WTC11 (cell line): Measurements from ENCODE around the gene RAB3GAP1. TPM values are rescaled to one million over a fixed set of nuclear protein-coding genes. Genes with fewer than 3 reads are reported as not detected.

Source experiments
- ATAC-seq: fragments of 200-7000 bp; cut with Tn5 transposase; 2 replicates; pipeline ENCODE4 v1.10.0; 2021; ENCODE audit warnings: mild to moderate bottlenecking, moderate library complexity
- CTCF ChIA-PET: fragments of 300-600 bp; sonication (Branson Sonifier 250); formaldehyde crosslinking; loops from one replicate; lab custom pipeline; 2021; ENCODE audit warnings: antibody characterized with exemption; lab: Charles Lee
- POLR2A ChIA-PET: fragments of 350-600 bp; sonication (Branson Sonifier 250); formaldehyde crosslinking; loops from one replicate; lab custom pipeline; 2021; ENCODE audit warnings: antibody characterized with exemption; lab: Charles Lee
- DNase-seq: peaks from one replicate; pipeline ENCODE4 v3.0.0; 2021; ENCODE audit warnings: low spot score
- H3K27ac Mint-ChIP-seq: 2 replicates; pipeline ENCODE4 v1.8.0; 2021; ENCODE audit warnings: mixed read lengths
- H3K27me3 Mint-ChIP-seq: 2 replicates; pipeline ENCODE4 v1.8.0; 2021; ENCODE audit warnings: low read depth, mild to moderate bottlenecking, moderate library complexity, mixed read lengths
- H3K36me3 Mint-ChIP-seq: 2 replicates; pipeline ENCODE4 v1.8.0; 2021; ENCODE audit warnings: mixed read lengths
- H3K4me1 Mint-ChIP-seq: 2 replicates; pipeline ENCODE4 v1.8.0; 2022; ENCODE audit warnings: mixed read lengths
- H3K4me3 Mint-ChIP-seq: 2 replicates; pipeline ENCODE4 v1.8.0; 2021; ENCODE audit warnings: mild to moderate bottlenecking, moderate library complexity, mixed read lengths
- H3K9me3 Mint-ChIP-seq: 2 replicates; pipeline ENCODE4 v1.8.0; 2021; ENCODE audit warnings: mixed read lengths
- ARID4B ChIP-seq: sonication (generic); formaldehyde crosslinking; IDR thresholded peaks from 2 replicates; pipeline ENCODE4 v1.8.0; 2023; ENCODE audit warnings: missing genetic modification reagents, mild to moderate bottlenecking, borderline replicate concordance
- ATF3 ChIP-seq: sonication (generic); formaldehyde crosslinking; conservative IDR thresholded peaks from 2 replicates; pipeline ENCODE4 v1.8.1; 2022; ENCODE audit warnings: mild to moderate bottlenecking, missing genetic modification reagents
- CTCF ChIP-seq: fragments of 200-600 bp; IDR thresholded peaks from 2 replicates; pipeline ENCODE4 v1.8.0; 2022; ENCODE audit warnings: antibody characterized with exemption
- E2F4 ChIP-seq: sonication (generic); formaldehyde crosslinking; IDR thresholded peaks from 2 replicates; pipeline ENCODE4 v1.8.1; 2022; ENCODE audit warnings: low read depth, mild to moderate bottlenecking, moderate library complexity, missing genetic modification reagents, borderline replicate concordance
- GTF2I ChIP-seq: fragments of 250-450 bp; sonication (Bioruptor Pico); conservative IDR thresholded peaks from 2 replicates; pipeline ENCODE4 v1.4.0; 2021; ENCODE audit warnings: mild to moderate bottlenecking
- JUN ChIP-seq: sonication (generic); formaldehyde crosslinking; IDR thresholded peaks from 2 replicates; pipeline ENCODE4 v1.8.0; 2023; ENCODE audit warnings: mild to moderate bottlenecking, missing genetic modification reagents
- KAT7 ChIP-seq: sonication (generic); formaldehyde crosslinking; IDR thresholded peaks from 2 replicates; pipeline ENCODE4 v1.8.1; 2023; ENCODE audit warnings: missing genetic modification reagents, mild to moderate bottlenecking, borderline replicate concordance
- MYBL2 ChIP-seq: sonication (generic); formaldehyde crosslinking; IDR thresholded peaks from 2 replicates; pipeline ENCODE4 v1.8.1; 2023; ENCODE audit warnings: mild to moderate bottlenecking, moderate library complexity, missing genetic modification reagents
- NFATC4 ChIP-seq: fragments of 250-450 bp; sonication (Bioruptor Pico); IDR thresholded peaks from 2 replicates; pipeline ENCODE4 v1.9.0; 2021; ENCODE audit warnings: mild to moderate bottlenecking
- NFYB ChIP-seq: sonication (generic); formaldehyde crosslinking; conservative IDR thresholded peaks from 2 replicates; pipeline ENCODE4 v1.8.0; 2022; ENCODE audit warnings: low read depth, missing genetic modification reagents
- SOX15 ChIP-seq: fragments of 250-450 bp; sonication (Bioruptor Pico); IDR thresholded peaks from 2 replicates; pipeline ENCODE4 v1.9.0; 2021; ENCODE audit warnings: mild to moderate bottlenecking
- SP1 ChIP-seq: sonication (generic); formaldehyde crosslinking; conservative IDR thresholded peaks from 2 replicates; pipeline ENCODE4 v1.8.1; 2022; ENCODE audit warnings: missing genetic modification reagents
- ZMAT4 ChIP-seq: fragments of 250-450 bp; sonication (Bioruptor Pico); IDR thresholded peaks from 2 replicates; pipeline ENCODE4 v1.9.0; 2021; ENCODE audit warnings: mild to moderate bottlenecking
- ZNF671 ChIP-seq: fragments of 250-450 bp; sonication (Bioruptor Pico); IDR thresholded peaks from 2 replicates; pipeline ENCODE4 v1.8.0; 2021; ENCODE audit warnings: mild to moderate bottlenecking
- ZSCAN18 ChIP-seq: fragments of 250-450 bp; sonication (Bioruptor Pico); IDR thresholded peaks from 2 replicates; pipeline ENCODE4 v2.1.2; 2022; ENCODE audit warnings: mild to moderate bottlenecking, moderate library complexity
- total RNA-seq: library from RNA; stranded (reverse); gene quantifications from 3 replicates; pipeline ENCODE4 v1.2.3, GENCODE V29; 2021

The RAB3GAP1 gene
- total RNA-seq, 1 experiment from 2014 or later = 27.6 TPM

GRCh38 chr2:135074216-135074615 lies 22.1 kb downstream of the RAB3GAP1 start (continued):
- TF ChIP-seq ARID4B (CRISPR knock-in tag) = no peak

GRCh38 chr2:135076556-135076955 lies 24.5 kb downstream of the RAB3GAP1 start:
- ChIA-PET CTCF (no interaction called here), POLR2A (no interaction called here)
- H3K9me3 Mint-ChIP-seq = peaks cover 59% of the 10 kb centered on the region
- DNase-seq = no peak
- no peak overlapping the region for H3K27ac Mint-ChIP-seq
- no peaks in the 10 kb centered on the region for H3K27me3 Mint-ChIP-seq
- H3K4me3 Mint-ChIP-seq = no peak overlapping the region
- H3K4me1 Mint-ChIP-seq = no peaks in the 10 kb centered on the region
- H3K36me3 Mint-ChIP-seq = peaks cover 69% of the 10 kb centered on the region
- TF ChIP-seq SP1 (CRISPR knock-in tag) (no peak), ZNF671 (CRISPR knock-in tag) (no peak), JUN (CRISPR knock-in tag) (no peak), NFATC4 (CRISPR knock-in tag) (no peak), ZSCAN18 (CRISPR knock-in tag) (no peak), ZMAT4 (CRISPR knock-in tag) (no peak), ATF3 (CRISPR knock-in tag) (no peak), KAT7 (CRISPR knock-in tag) (no peak)
- ATAC-seq = no peak

GRCh38 chr2:135078417-135078816 lies 26.3 kb downstream of the RAB3GAP1 start:
- ATAC-seq (no peak), DNase-seq (no peak)
- ChIA-PET POLR2A (no interaction called here), CTCF (no interaction called here)
- Mint-ChIP-seq H3K27me3 (no peaks in the 10 kb centered on the region), H3K36me3 (peaks cover 61% of the 10 kb centered on the region), H3K4me3 (no peak overlapping the region), H3K4me1 (no peaks in the 10 kb centered on the region), H3K9me3 (peaks cover 42% of the 10 kb centered on the region), H3K27ac (no peak overlapping the region)
- TF ChIP-seq SOX15 (CRISPR knock-in tag) = no peak
- no peak for TF ChIP-seq E2F4
- TF ChIP-seq GTF2I (CRISPR knock-in tag) = no peak
- no peak for TF ChIP-seq NFYB (CRISPR knock-in tag)
- no peak for TF ChIP-seq MYBL2
- TF ChIP-seq CTCF = no peak
